ENCODE measurements around the gene OR5H1. TPM values are rescaled to one million over a fixed set of nuclear protein-coding genes. Genes with fewer than 3 reads are reported as not detected.

Gene OR5H1
- total and polyA plus RNA-seq, 10 of the 15 experiments (the other 5 are each of a cell fraction or from before 2014, with no cell fraction given) = not detected

GRCh38 chr3:98099848-98100247, 30.7 kb upstream of the OR5H1 start:
- RAD21 ChIA-PET (ENCODE audit: unreplicated experiment) = no interaction called here

GRCh38 chr3:98108162-98108561, 22.4 kb upstream of the OR5H1 start:
- no peaks in the 10 kb centered on the region for H3K4me1 ChIP-seq (ENCODE audit: control insufficient read depth, insufficient read depth, low read length)
- ChIA-PET POLR2A (no interaction called here), RAD21 (ENCODE audit: unreplicated experiment) (no interaction called here), SMC1A (ENCODE audit: uncharacterized antibody, unreplicated experiment) (no interaction called here), CTCF (no interaction called here)
- no peak for DNase-seq (ENCODE audit: low read depth, low spot score)
- H3K36me3 ChIP-seq (ENCODE audit: control insufficient read depth in 2 of 2, insufficient read depth in 2 of 2, low read length in 1 of 2) = no peaks in the 10 kb centered on the region
- H3K27me3 ChIP-seq (replicated peaks in 1 of 2; ENCODE audit: control insufficient read depth in 2 of 2, insufficient read depth in 2 of 2, low read length in 1 of 2) = no peaks in the 10 kb centered on the region; a peak in 1 of 4 replicates
- no peak for ATAC-seq
- TF ChIP-seq MYB (IDR thresholded peaks at IDR 0.05; ENCODE audit: borderline replicate concordance, low read depth, low read length) (no peak), MYC (IDR thresholded peaks at IDR 0.05; ENCODE audit: insufficient read depth, insufficient read length, insufficient replicate concordance, low read length, severe bottlenecking) (no peak), SPI1 (IDR thresholded peaks at IDR 0.05; ENCODE audit: borderline replicate concordance, insufficient read depth, low read depth, low read length) (no peak), RFX5 (IDR thresholded peaks at IDR 0.05; ENCODE audit: low read depth, low read length) (no peak), BHLHE40 (IDR thresholded peaks at IDR 0.05; ENCODE audit: borderline replicate concordance in 1 of 2, low read depth in 2 of 2, low read length in 1 of 2) (no peak), PKNOX1 (IDR thresholded peaks at IDR 0.05) (no peak), SMAD5 (IDR thresholded peaks at IDR 0.05; ENCODE audit: low read depth) (no peak)
- FAIRE-seq = no peak
- no peaks in the 10 kb centered on the region for H3K9me3 ChIP-seq (replicated peaks; ENCODE audit: control insufficient read depth, insufficient read depth, low read length)
- BruUV-seq (replicated peaks) = no TSS peak
- in situ Hi-C loops (cut with MboI) (no loop called here), intact Hi-C loops (cut with micrococcal nuclease; ENCODE audit: unreplicated experiment) (no loop called here)
- no peak overlapping the region for H3K27ac ChIP-seq (ENCODE audit: control insufficient read depth, insufficient read depth)
- no peaks in the 10 kb centered on the region for H3K79me2 ChIP-seq (ENCODE audit: control insufficient read depth, insufficient read depth, low read length)
- no peak overlapping the region for H3K9ac ChIP-seq (ENCODE audit: control insufficient read depth, insufficient read depth, low read length)
- 4% methylated on average over 1 of the region's 1 CpG for WGBS (ENCODE audit: insufficient coverage, insufficient replicate concordance, low lambda C conversion rate, missing lambda C conversion rate)
- H4K20me1 ChIP-seq (ENCODE audit: control insufficient read depth, insufficient read depth) = no peaks in the 10 kb centered on the region
- no peak overlapping the region for H3K4me3 ChIP-seq
- no peak overlapping the region for H2AFZ ChIP-seq (ENCODE audit: control insufficient read depth, low read depth, low read length)
- H3K4me2 ChIP-seq (ENCODE audit: control insufficient read depth, insufficient read depth) = no peak overlapping the region

More at GRCh38 chr3:98099848-98100247, 30.7 kb upstream of the OR5H1 start:
- ChIA-PET POLR2A (no interaction called here), SMC1A (ENCODE audit: uncharacterized antibody, unreplicated experiment) (interaction anchor here (1.2 kb wide), 1 partner anchor 236 kb away, joined by 4 read pairs; no protein-coding TSS in a partner anchor), CTCF (interaction anchor here (1.0 to 1.4 kb wide), 2 partner anchors 11 to 12 kb away, joined by 3 to 4 read pairs; no protein-coding TSS in a partner anchor)
- H4K20me1 ChIP-seq (ENCODE audit: control insufficient read depth, insufficient read depth) = no peaks in the 10 kb centered on the region
- no peak overlapping the region for H2AFZ ChIP-seq (ENCODE audit: control insufficient read depth, low read depth, low read length)
- TF ChIP-seq IKZF2 (IDR thresholded peaks at IDR 0.05) (no peak), SMAD5 (IDR thresholded peaks at IDR 0.05; ENCODE audit: low read depth) (no peak)
- ATAC-seq (no peak), FAIRE-seq (no peak), DNase-seq (ENCODE audit: low read depth, low spot score) (no peak)
- H3K4me3 ChIP-seq = no peak overlapping the region
- WGBS (ENCODE audit: insufficient coverage, insufficient replicate concordance, low lambda C conversion rate, missing lambda C conversion rate) = 62% methylated on average over 4 of the region's 4 CpGs
- no TSS peak for BruUV-seq (replicated peaks)
- no peaks in the 10 kb centered on the region for H3K36me3 ChIP-seq (ENCODE audit: control insufficient read depth in 2 of 2, insufficient read depth in 2 of 2, low read length in 1 of 2)
- in situ Hi-C loops (cut with MboI) (no loop called here), intact Hi-C loops (cut with micrococcal nuclease; ENCODE audit: unreplicated experiment) (no loop called here)
- H3K4me1 ChIP-seq (ENCODE audit: control insufficient read depth, insufficient read depth, low read length) = no peaks in the 10 kb centered on the region
- H3K27ac ChIP-seq (ENCODE audit: control insufficient read depth, insufficient read depth) = no peak overlapping the region
- no peaks in the 10 kb centered on the region for H3K9me3 ChIP-seq (replicated peaks; ENCODE audit: control insufficient read depth, insufficient read depth, low read length)
- H3K9ac ChIP-seq (ENCODE audit: control insufficient read depth, insufficient read depth, low read length) = no peak overlapping the region
- H3K79me2 ChIP-seq (ENCODE audit: control insufficient read depth, insufficient read depth, low read length) = no peaks in the 10 kb centered on the region
- no peak overlapping the region for H3K4me2 ChIP-seq (ENCODE audit: control insufficient read depth, insufficient read depth)
- no peaks in the 10 kb centered on the region; a peak in 1 of 4 replicates for H3K27me3 ChIP-seq (replicated peaks in 1 of 2; ENCODE audit: control insufficient read depth in 2 of 2, insufficient read depth in 2 of 2, low read length in 1 of 2)

All from GM12878 (cell line).